Measurements from ENCODE around the gene TSFM.

DNA sequence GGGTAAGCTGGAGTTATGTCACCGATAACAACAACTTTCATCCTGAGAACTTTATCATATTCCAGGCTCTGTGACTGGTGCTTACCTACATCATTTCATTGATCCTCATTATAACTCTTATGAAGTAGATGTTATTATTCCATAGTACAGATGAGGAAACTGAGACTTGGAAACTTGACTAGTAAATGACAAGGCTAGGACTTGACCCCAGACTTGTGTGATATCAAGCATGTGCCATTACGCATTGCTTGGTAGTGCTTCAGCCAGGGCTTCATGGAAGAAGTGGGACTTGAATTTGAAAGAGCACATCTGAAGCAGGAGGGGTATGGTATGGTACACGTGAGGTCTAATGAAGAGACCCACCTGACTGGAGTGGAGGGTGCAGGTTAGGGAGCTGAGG lies 24.1 kb downstream of the TSFM start:
- TF ChIP-seq, protein P1, sequence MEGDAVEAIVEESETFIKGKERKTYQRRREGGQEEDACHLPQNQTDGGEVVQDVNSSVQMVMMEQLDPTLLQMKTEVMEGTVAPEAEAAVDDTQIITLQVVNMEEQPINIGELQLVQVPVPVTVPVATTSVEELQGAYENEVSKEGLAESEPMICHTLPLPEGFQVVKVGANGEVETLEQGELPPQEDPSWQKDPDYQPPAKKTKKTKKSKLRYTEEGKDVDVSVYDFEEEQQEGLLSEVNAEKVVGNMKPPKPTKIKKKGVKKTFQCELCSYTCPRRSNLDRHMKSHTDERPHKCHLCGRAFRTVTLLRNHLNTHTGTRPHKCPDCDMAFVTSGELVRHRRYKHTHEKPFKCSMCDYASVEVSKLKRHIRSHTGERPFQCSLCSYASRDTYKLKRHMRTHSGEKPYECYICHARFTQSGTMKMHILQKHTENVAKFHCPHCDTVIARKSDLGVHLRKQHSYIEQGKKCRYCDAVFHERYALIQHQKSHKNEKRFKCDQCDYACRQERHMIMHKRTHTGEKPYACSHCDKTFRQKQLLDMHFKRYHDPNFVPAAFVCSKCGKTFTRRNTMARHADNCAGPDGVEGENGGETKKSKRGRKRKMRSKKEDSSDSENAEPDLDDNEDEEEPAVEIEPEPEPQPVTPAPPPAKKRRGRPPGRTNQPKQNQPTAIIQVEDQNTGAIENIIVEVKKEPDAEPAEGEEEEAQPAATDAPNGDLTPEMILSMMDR (IDR thresholded peaks at IDR 0.05; ENCODE audit: low read depth, low read length, missing input control), result no peak
- TF ChIP-seq, protein P2, sequence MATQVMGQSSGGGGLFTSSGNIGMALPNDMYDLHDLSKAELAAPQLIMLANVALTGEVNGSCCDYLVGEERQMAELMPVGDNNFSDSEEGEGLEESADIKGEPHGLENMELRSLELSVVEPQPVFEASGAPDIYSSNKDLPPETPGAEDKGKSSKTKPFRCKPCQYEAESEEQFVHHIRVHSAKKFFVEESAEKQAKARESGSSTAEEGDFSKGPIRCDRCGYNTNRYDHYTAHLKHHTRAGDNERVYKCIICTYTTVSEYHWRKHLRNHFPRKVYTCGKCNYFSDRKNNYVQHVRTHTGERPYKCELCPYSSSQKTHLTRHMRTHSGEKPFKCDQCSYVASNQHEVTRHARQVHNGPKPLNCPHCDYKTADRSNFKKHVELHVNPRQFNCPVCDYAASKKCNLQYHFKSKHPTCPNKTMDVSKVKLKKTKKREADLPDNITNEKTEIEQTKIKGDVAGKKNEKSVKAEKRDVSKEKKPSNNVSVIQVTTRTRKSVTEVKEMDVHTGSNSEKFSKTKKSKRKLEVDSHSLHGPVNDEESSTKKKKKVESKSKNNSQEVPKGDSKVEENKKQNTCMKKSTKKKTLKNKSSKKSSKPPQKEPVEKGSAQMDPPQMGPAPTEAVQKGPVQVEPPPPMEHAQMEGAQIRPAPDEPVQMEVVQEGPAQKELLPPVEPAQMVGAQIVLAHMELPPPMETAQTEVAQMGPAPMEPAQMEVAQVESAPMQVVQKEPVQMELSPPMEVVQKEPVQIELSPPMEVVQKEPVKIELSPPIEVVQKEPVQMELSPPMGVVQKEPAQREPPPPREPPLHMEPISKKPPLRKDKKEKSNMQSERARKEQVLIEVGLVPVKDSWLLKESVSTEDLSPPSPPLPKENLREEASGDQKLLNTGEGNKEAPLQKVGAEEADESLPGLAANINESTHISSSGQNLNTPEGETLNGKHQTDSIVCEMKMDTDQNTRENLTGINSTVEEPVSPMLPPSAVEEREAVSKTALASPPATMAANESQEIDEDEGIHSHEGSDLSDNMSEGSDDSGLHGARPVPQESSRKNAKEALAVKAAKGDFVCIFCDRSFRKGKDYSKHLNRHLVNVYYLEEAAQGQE (IDR thresholded peaks at IDR 0.05), result no peak
- TF ChIP-seq GABPA (IDR thresholded peaks at IDR 0.05 in 1 of 2, conservative IDR thresholded peaks at IDR 0.05 in 1 of 2) (no peak), HNF4A (conservative IDR thresholded peaks at IDR 0.05) (no peak), TAF1 (conservative IDR thresholded peaks at IDR 0.05) (no peak), YY1 (IDR thresholded peaks at IDR 0.05) (no peak), HNF4G (IDR thresholded peaks at IDR 0.05) (no peak), JUND (IDR thresholded peaks at IDR 0.05) (no peak), SP1 (IDR thresholded peaks at IDR 0.05) (no peak)
- TF ChIP-seq, protein P3, sequence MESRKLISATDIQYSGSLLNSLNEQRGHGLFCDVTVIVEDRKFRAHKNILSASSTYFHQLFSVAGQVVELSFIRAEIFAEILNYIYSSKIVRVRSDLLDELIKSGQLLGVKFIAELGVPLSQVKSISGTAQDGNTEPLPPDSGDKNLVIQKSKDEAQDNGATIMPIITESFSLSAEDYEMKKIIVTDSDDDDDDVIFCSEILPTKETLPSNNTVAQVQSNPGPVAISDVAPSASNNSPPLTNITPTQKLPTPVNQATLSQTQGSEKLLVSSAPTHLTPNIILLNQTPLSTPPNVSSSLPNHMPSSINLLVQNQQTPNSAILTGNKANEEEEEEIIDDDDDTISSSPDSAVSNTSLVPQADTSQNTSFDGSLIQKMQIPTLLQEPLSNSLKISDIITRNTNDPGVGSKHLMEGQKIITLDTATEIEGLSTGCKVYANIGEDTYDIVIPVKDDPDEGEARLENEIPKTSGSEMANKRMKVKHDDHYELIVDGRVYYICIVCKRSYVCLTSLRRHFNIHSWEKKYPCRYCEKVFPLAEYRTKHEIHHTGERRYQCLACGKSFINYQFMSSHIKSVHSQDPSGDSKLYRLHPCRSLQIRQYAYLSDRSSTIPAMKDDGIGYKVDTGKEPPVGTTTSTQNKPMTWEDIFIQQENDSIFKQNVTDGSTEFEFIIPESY (IDR thresholded peaks at IDR 0.05), result no peak

Data from liver (tissue), 3 donors.